ENCODE results near the gene BCHE.

DNA sequence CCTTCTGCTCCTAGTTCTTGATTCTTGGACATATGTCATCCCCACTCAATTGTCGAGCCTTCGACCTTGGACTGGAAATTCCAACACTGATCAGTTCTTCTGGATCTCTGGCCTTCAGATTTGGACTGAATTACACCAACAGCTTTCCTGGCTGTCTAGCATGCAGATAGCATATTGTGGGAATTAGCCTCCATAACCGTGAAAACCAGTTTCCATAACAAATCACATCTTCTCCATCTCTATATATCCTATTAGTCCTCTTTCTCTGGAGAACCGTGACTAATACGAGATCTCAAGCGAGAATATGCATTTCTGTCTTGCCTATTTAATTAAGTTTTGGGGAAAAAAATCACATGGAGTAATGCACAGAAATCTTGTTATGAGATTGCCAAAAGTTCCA, 8.8 kb upstream of the BCHE start:
- TF ChIP-seq POLR2A (IDR thresholded peaks at IDR 0.05), result no peak
- TF ChIP-seq, protein P1, sequence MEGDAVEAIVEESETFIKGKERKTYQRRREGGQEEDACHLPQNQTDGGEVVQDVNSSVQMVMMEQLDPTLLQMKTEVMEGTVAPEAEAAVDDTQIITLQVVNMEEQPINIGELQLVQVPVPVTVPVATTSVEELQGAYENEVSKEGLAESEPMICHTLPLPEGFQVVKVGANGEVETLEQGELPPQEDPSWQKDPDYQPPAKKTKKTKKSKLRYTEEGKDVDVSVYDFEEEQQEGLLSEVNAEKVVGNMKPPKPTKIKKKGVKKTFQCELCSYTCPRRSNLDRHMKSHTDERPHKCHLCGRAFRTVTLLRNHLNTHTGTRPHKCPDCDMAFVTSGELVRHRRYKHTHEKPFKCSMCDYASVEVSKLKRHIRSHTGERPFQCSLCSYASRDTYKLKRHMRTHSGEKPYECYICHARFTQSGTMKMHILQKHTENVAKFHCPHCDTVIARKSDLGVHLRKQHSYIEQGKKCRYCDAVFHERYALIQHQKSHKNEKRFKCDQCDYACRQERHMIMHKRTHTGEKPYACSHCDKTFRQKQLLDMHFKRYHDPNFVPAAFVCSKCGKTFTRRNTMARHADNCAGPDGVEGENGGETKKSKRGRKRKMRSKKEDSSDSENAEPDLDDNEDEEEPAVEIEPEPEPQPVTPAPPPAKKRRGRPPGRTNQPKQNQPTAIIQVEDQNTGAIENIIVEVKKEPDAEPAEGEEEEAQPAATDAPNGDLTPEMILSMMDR (IDR thresholded peaks at IDR 0.05), result no peak

Data from thyroid gland (tissue), 4 donors.